GM19239 (cell line): ENCODE measurements around the gene PRCD.

Source experiments
- DNase-seq: peaks from one replicate; pipeline ENCODE4 v3.0.0; 2011; ENCODE audit warnings: low spot score; ENCODE audit not compliant: insufficient read length
- FAIRE-seq: peaks from 2 replicates; lab custom pipeline; 2011; peaks lifted over from hg19 to GRCh38; lab: Jason Lieb, UNC

PRCD gene

GRCh38 chr17:76566613-76566943, 26.7 kb downstream of the PRCD start:
- FAIRE-seq (no peak), DNase-seq (no peak)

- DNase-seq = no peak
- FAIRE-seq = no peak
Observed at GRCh38 chr17:76566988-76567431, 27.2 kb downstream of the PRCD start.

- DNase-seq (no peak), FAIRE-seq (no peak)
Observed at GRCh38 chr17:76567634-76568432, 28.0 kb downstream of the PRCD start.

- DNase-seq (no peak), FAIRE-seq (no peak)
Observed at GRCh38 chr17:76568811-76569221, 29.0 kb downstream of the PRCD start.

- DNase-seq (no peak), FAIRE-seq (no peak)
Observed at GRCh38 chr17:76569607-76570279, 29.9 kb downstream of the PRCD start.

GRCh38 chr17:76570457-76570856, 30.6 kb downstream of the PRCD start:
- FAIRE-seq (no peak), DNase-seq (no peak)

- DNase-seq = no peak
- no peak for FAIRE-seq
Observed at GRCh38 chr17:76570877-76571471, 31.1 kb downstream of the PRCD start.

GRCh38 chr17:76572201-76572910, 32.5 kb downstream of the PRCD start:
- FAIRE-seq = no peak
- no peak for DNase-seq

GRCh38 chr17:76573096-76573495, 33.3 kb downstream of the PRCD start:
- DNase-seq = no peak
- FAIRE-seq = no peak

- no peak for FAIRE-seq
- no peak for DNase-seq
Observed at GRCh38 chr17:76574166-76574565, 34.3 kb downstream of the PRCD start.

GRCh38 chr17:76575570-76575969, 35.7 kb downstream of the PRCD start:
- DNase-seq = no peak
- FAIRE-seq = no peak

GRCh38 chr17:76576189-76576588, 36.3 kb downstream of the PRCD start:
- FAIRE-seq (no peak), DNase-seq (no peak)

- FAIRE-seq (no peak), DNase-seq (no peak)
Observed at GRCh38 chr17:76577876-76578275, 38.0 kb downstream of the PRCD start.

- no peak for DNase-seq
- FAIRE-seq = no peak
Observed at GRCh38 chr17:76578376-76578775, 38.5 kb downstream of the PRCD start.

GRCh38 chr17:76579281-76579680, 39.4 kb downstream of the PRCD start:
- FAIRE-seq (no peak), DNase-seq (no peak)

- DNase-seq = no peak
- FAIRE-seq = no peak
Observed at GRCh38 chr17:76581515-76581914, 41.7 kb downstream of the PRCD start.

GRCh38 chr17:76582660-76583059, 42.8 kb downstream of the PRCD start:
- FAIRE-seq (no peak), DNase-seq (no peak)

- FAIRE-seq (no peak), DNase-seq (no peak)
Observed at GRCh38 chr17:76584427-76585032, 44.7 kb downstream of the PRCD start.

GRCh38 chr17:76585033-76585648, 45.3 kb downstream of the PRCD start:
- DNase-seq (no peak), FAIRE-seq (no peak)
